Testis (tissue), 2 donors: ENCODE measurements around the gene GOLGA6L6.
"Not testable (repeated sequence)": the region's sequence is repeated elsewhere in the genome, so short reads cannot be mapped to it uniquely, and the experiment has no call there.

Experiments used
- POLR2A ChIP-seq: fragments of 450-650 bp; IDR thresholded peaks from one replicate; pipeline ENCODE4 v1.6.1; 2017; ENCODE audit warnings: antibody characterized with exemption, mild to moderate bottlenecking, moderate library complexity
- TF ChIP-seq, protein P1 (sequence below), 3 experiments: fragments of 450-650 bp in 2 of 3; fragments of 200-600 bp in 1 of 3; sonication (generic) in 1 of 3; IDR thresholded peaks; one replicate each; pipeline ENCODE4 v1.5.1; 2016 to 2019; ENCODE audit warnings: antibody characterized with exemption in 3 of 3, mild to moderate bottlenecking in 2 of 3, moderate library complexity in 1 of 3

- TF ChIP-seq POLR2A = not testable (repeated sequence)
- TF ChIP-seq, protein P1, sequence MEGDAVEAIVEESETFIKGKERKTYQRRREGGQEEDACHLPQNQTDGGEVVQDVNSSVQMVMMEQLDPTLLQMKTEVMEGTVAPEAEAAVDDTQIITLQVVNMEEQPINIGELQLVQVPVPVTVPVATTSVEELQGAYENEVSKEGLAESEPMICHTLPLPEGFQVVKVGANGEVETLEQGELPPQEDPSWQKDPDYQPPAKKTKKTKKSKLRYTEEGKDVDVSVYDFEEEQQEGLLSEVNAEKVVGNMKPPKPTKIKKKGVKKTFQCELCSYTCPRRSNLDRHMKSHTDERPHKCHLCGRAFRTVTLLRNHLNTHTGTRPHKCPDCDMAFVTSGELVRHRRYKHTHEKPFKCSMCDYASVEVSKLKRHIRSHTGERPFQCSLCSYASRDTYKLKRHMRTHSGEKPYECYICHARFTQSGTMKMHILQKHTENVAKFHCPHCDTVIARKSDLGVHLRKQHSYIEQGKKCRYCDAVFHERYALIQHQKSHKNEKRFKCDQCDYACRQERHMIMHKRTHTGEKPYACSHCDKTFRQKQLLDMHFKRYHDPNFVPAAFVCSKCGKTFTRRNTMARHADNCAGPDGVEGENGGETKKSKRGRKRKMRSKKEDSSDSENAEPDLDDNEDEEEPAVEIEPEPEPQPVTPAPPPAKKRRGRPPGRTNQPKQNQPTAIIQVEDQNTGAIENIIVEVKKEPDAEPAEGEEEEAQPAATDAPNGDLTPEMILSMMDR (IDR thresholded peaks at IDR 0.05) = not testable (repeated sequence)
Observed at GRCh38 chr15:20581261-20582108, 39.9 kb upstream of the GOLGA6L6 start.
